HCT116 (cell line): ENCODE data around the gene TANGO6. TPM values are rescaled to one million over a fixed set of nuclear protein-coding genes. Genes with fewer than 3 reads are reported as not detected.
A peak's percentile ranks its signal among the peaks of the same experiment; 100 is the strongest.

Experiments used
- ATAC-seq: fragments of 200-7000 bp; cut with Tn5 transposase; 2 replicates; pipeline ENCODE4 v1.9.1; 2020; ENCODE audit warnings: mild to moderate bottlenecking, moderate library complexity
- BruUV-seq: library from RNA; stranded (reverse); fragments of 400-500 nt; replicated peaks from 2 replicates; lab custom pipeline; 2021; lab: Mats Ljungman, UMichigan
- CTCF ChIA-PET: fragments of 300-600 bp; sonication (Branson Sonifier 250); formaldehyde crosslinking; loops from one replicate; lab custom pipeline; 2021; ENCODE audit warnings: antibody characterized with exemption; lab: Charles Lee
- POLR2A ChIA-PET: fragments of 300-600, 350-600 bp; sonication (Branson Sonifier 250); formaldehyde crosslinking; loops from one replicate; lab custom pipeline; 2021; ENCODE audit warnings: antibody characterized with exemption; lab: Charles Lee
- RAD21 ChIA-PET, 2 experiments: fragments of 300-600 bp; sonication (Branson Sonifier 250); formaldehyde crosslinking; loops; one replicate each; lab custom pipeline; 2023; ENCODE audit warnings: low total read pairs in 2 of 2; ENCODE audit not compliant: uncharacterized antibody in 2 of 2, unreplicated experiment in 2 of 2, low non-redundant PET in 1 of 2; lab: Charles Lee
- DNase-seq: peaks from one replicate; pipeline ENCODE4 v3.0.0-alpha.2; 2010; ENCODE audit warnings: low read depth, low spot score
- H2AFZ ChIP-seq: fragments of 200-600 bp; shearing (Covaris generic), sonication (generic); 2 replicates; pipeline ENCODE4 v1.6.1; 2017; ENCODE audit warnings: low read depth, mixed run types, mixed read lengths, antibody characterized with exemption, low read length; ENCODE audit not compliant: poor library complexity, severe bottlenecking
- H3K27ac ChIP-seq: 2 replicates; pipeline ENCODE4 v1.5.1; 2012; ENCODE audit warnings: low read depth, low read length
- H3K27me3 ChIP-seq: fragments of 200-600 bp; sonication (generic); 2 replicates; pipeline ENCODE4 v1.6.1; 2016; ENCODE audit warnings: mixed run types, low read length, mixed read lengths; ENCODE audit not compliant: insufficient read depth
- H3K36me3 ChIP-seq, 2 experiments: fragments of 200-500 bp in 1 of 2; fragments of 200-600 bp in 1 of 2; sonication (Bioruptor generic) in 1 of 2; sonication (generic) in 1 of 2; 2 replicates each; pipeline versions ENCODE4 v1.5.1 to v1.6.1; 2014 to 2016; ENCODE audit warnings: low read length in 2 of 2, inconsistent platforms in 1 of 2, mixed read lengths in 1 of 2, mixed run types in 1 of 2; ENCODE audit not compliant: insufficient read depth in 2 of 2, control insufficient read depth in 1 of 2
- H3K4me1 ChIP-seq, 2 experiments: fragments of 200-600 bp in 1 of 2; sonication (generic) in 1 of 2; 2 replicates each; pipeline versions ENCODE4 v1.5.1 to v1.6.1; 2012 to 2017; ENCODE audit warnings: low read length in 2 of 2, inconsistent platforms in 1 of 2, mild to moderate bottlenecking in 1 of 2, mixed read lengths in 1 of 2, mixed run types in 1 of 2, moderate library complexity in 1 of 2; ENCODE audit not compliant: insufficient read depth in 2 of 2, control insufficient read depth in 1 of 2
- H3K4me2 ChIP-seq: fragments of 200-600 bp; sonication (generic); 2 replicates; pipeline ENCODE4 v1.6.1; 2017; ENCODE audit warnings: mixed run types, low read length, mixed read lengths
- H3K4me3 ChIP-seq, 2 experiments: fragments of 200-600 bp in 1 of 2; sonication (generic) in 1 of 2; replicated peaks in 1 of 2; 2 replicates each; pipeline ENCODE4 v1.5.1; 2011 to 2016; ENCODE audit warnings: low read length in 2 of 2, control low read depth in 1 of 2, low read depth in 1 of 2, mild to moderate bottlenecking in 1 of 2, mixed read lengths in 1 of 2, mixed run types in 1 of 2
- H3K79me2 ChIP-seq: fragments of 200-600 bp; sonication (generic); 2 replicates; pipeline ENCODE4 v1.6.1; 2017; ENCODE audit warnings: mild to moderate bottlenecking, mixed run types, low read length, moderate library complexity, mixed read lengths; ENCODE audit not compliant: insufficient read depth
- H3K9ac ChIP-seq: fragments of 200-600 bp; sonication (generic); 2 replicates; pipeline ENCODE4 v1.6.1; 2016; ENCODE audit warnings: low read length, mixed read lengths
- H3K9me2 ChIP-seq: fragments of 200-600 bp; sonication (generic), shearing (Covaris generic); 2 replicates; pipeline ENCODE4 v1.6.1; 2017; ENCODE audit warnings: mixed run types, mild to moderate bottlenecking, moderate library complexity; ENCODE audit not compliant: insufficient read depth
- H3K9me3 ChIP-seq, 2 experiments: fragments of 200-500 bp in 1 of 2; fragments of 200-600 bp in 1 of 2; sonication (Bioruptor generic) in 1 of 2; sonication (generic) in 1 of 2; 2 replicates each; pipeline ENCODE4 v1.6.1; 2014 to 2017; ENCODE audit warnings: low read length in 2 of 2, mixed read lengths in 2 of 2, inconsistent platforms in 1 of 2, low read depth in 1 of 2, mild to moderate bottlenecking in 1 of 2, mixed run types in 1 of 2, moderate library complexity in 1 of 2; ENCODE audit not compliant: control insufficient read depth in 1 of 2, insufficient read depth in 1 of 2
- H4K20me1 ChIP-seq: fragments of 200-600 bp; sonication (generic), shearing (Covaris generic); 2 replicates; pipeline ENCODE4 v1.6.1; 2017; ENCODE audit warnings: mixed run types, mild to moderate bottlenecking, moderate library complexity; ENCODE audit not compliant: insufficient read depth
- CEBPB ChIP-seq: IDR thresholded peaks from 2 replicates; pipeline ENCODE4 v1.6.1; 2012; ENCODE audit warnings: low read depth
- CTCF ChIP-seq, 3 experiments: fragments of 200-600 bp in 1 of 3; sonication (generic) in 1 of 3; IDR thresholded peaks in 2 of 3; conservative IDR thresholded peaks in 1 of 3; 2 replicates each; pipeline ENCODE4 v1.5.1; 2012 to 2017; ENCODE audit warnings: low read depth in 2 of 3, low read length in 2 of 3, antibody characterized with exemption in 1 of 3, borderline replicate concordance in 1 of 3, control low read depth in 1 of 3, mild to moderate bottlenecking in 1 of 3, mixed read lengths in 1 of 3, mixed run types in 1 of 3, moderate library complexity in 1 of 3; ENCODE audit not compliant: insufficient read depth in 1 of 3
- JUND ChIP-seq: IDR thresholded peaks from 2 replicates; pipeline ENCODE4 v1.6.1; 2012
- MAX ChIP-seq: IDR thresholded peaks from 2 replicates; pipeline ENCODE4 v1.6.1; 2012
- POLR2A ChIP-seq: IDR thresholded peaks from 2 replicates; pipeline ENCODE4 v1.7.0; 2011; ENCODE audit warnings: borderline replicate concordance; ENCODE audit not compliant: insufficient read depth, insufficient read length; ENCODE audit errors: extremely low read depth
- POLR2AphosphoS5 ChIP-seq: IDR thresholded peaks from 2 replicates; pipeline ENCODE4 v1.6.1; 2011; ENCODE audit warnings: mild to moderate bottlenecking, low read depth, low read length, moderate library complexity
- RAD21 ChIP-seq: IDR thresholded peaks from 2 replicates; pipeline ENCODE4 v1.6.1; 2012; ENCODE audit warnings: low read depth, mild to moderate bottlenecking
- SP1 ChIP-seq: IDR thresholded peaks from 2 replicates; pipeline ENCODE4 v1.6.1; 2012; ENCODE audit warnings: low read depth
- SRF ChIP-seq: IDR thresholded peaks from 2 replicates; pipeline ENCODE4 v1.6.1; 2012; ENCODE audit warnings: low read depth
- YY1 ChIP-seq: IDR thresholded peaks from 2 replicates; pipeline ENCODE4 v1.6.1; 2011; ENCODE audit warnings: low read length, low read depth, moderate library complexity, mild to moderate bottlenecking; ENCODE audit not compliant: insufficient replicate concordance; ENCODE audit errors: extremely low read depth
- ZBTB33 ChIP-seq: IDR thresholded peaks from 2 replicates; pipeline ENCODE4 v1.6.1; 2011; ENCODE audit warnings: mild to moderate bottlenecking, low read length, moderate library complexity; ENCODE audit not compliant: insufficient replicate concordance; ENCODE audit errors: extremely low read depth
- ZFX ChIP-seq: fragments of 450-650 bp; IDR thresholded peaks from 2 replicates; pipeline ENCODE4 v1.6.1; 2017
- ZNF274 ChIP-seq: fragments of 200-500 bp; sonication (Bioruptor generic); IDR thresholded peaks from 2 replicates; pipeline ENCODE4 v1.6.1; 2014; ENCODE audit warnings: mild to moderate bottlenecking, low read depth, low read length, inconsistent platforms
- intact Hi-C: fragments of 100-400 bp; cut with micrococcal nuclease; formaldehyde crosslinking; loops from 2 replicates; pipeline ENCODE4 v1.10.0; 2022
- total RNA-seq: library from RNA; stranded (reverse); gene quantifications from one replicate; pipeline ENCODE4 v1.2.1, GENCODE V29; 2021; ENCODE audit not compliant: unreplicated experiment
- TF ChIP-seq, protein P1 (sequence below): IDR thresholded peaks from 2 replicates; pipeline ENCODE4 v1.6.1; 2012

Gene TANGO6
- total RNA-seq, 1 experiment from 2014 or later, result 16.4 TPM

- CTCF ChIA-PET, result interaction anchor here (1.0 kb wide), 1 partner anchor 215 kb away, joined by 3 read pairs; no protein-coding TSS in a partner anchor
- DNase-seq (no peak), ATAC-seq (peak; percentile 7; the same call in 1 of the 2 replicates)
- H3K79me2 ChIP-seq, result peaks cover 55% of the 10 kb centered on the region
- H3K9me3 ChIP-seq, result no peaks in the 10 kb centered on the region
- no peak overlapping the region for H2AFZ ChIP-seq
- TSS peak; percentile 31 for BruUV-seq
- no peaks in the 10 kb centered on the region for H3K27me3 ChIP-seq
- H4K20me1 ChIP-seq, result peaks cover 11% of the 10 kb centered on the region; the same call in 1 of the 2 replicates
- POLR2A ChIA-PET, result interaction anchor here (0.6 to 0.9 kb wide), 4 partner anchors 10 to 272 kb away, joined by 3 to 6 read pairs (median 4); no protein-coding TSS in a partner anchor
- TF ChIP-seq MAX (no peak), ZNF274 (no peak), JUND (no peak), RAD21 (no peak), CTCF (IDR thresholded peaks at IDR 0.05 in 2 of 3, conservative IDR thresholded peaks at IDR 0.05 in 1 of 3; ENCODE audit: borderline replicate concordance in 1 of 3, insufficient read depth in 1 of 3, low read depth in 2 of 3, low read length in 2 of 3) (no peak), ZFX (no peak), POLR2AphosphoS5 (no peak; the same call in 1 of the 2 replicates), SRF (no peak), POLR2A (no peak), ZBTB33 (no peak), SP1 (no peak), CEBPB (no peak), YY1 (no peak)
- TF ChIP-seq, protein P1, sequence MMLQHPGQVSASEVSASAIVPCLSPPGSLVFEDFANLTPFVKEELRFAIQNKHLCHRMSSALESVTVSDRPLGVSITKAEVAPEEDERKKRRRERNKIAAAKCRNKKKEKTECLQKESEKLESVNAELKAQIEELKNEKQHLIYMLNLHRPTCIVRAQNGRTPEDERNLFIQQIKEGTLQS, result no peak
- H3K36me3 ChIP-seq, result peaks cover 41 to 81% of the 10 kb centered on the region in 2 experiments
- peaks cover 0 to 5% of the 10 kb centered on the region in 2 experiments; a peak in 2 of 4 replicates for H3K4me1 ChIP-seq
- intact Hi-C loops, result no loop called here
- RAD21 ChIA-PET, result no interaction called here
- no peaks in the 10 kb centered on the region for H3K9me2 ChIP-seq
- no peak overlapping the region for H3K9ac ChIP-seq
- no peak overlapping the region for H3K27ac ChIP-seq
- no peak overlapping the region for H3K4me3 ChIP-seq
- no peak overlapping the region for H3K4me2 ChIP-seq
Measured at GRCh38 chr16:69118468-69118867, 275.1 kb downstream of the TANGO6 start.
